Left forelimb (tissue), 1 donor: ENCODE results near the gene TRABD.

ENCODE experiments used
- DNase-seq: peaks from one replicate; pipeline ENCODE4 v3.0.0-alpha.2; 2018; ENCODE audit warnings: low spot score

The TRABD gene

DNA sequence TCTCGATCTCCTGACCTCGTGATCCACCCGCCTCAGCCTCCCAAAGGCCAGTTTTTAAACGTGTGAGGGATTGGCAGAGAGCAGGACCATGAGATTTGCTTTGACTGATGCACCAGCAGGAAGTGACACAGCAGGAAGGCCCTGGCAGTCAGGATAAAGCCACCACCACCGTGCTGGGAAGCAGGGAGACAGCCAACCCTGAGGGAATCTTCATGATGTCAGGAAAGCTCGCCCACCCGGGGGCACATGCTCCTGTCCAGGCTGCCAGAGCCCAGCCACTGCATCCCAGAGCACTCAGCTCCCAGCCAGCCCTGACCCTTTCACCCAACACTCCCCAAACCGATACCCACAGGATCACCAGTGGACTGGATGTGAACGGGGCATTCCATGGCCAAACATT is 53.0 kb downstream of the TRABD start:
- no peak for DNase-seq

DNA sequence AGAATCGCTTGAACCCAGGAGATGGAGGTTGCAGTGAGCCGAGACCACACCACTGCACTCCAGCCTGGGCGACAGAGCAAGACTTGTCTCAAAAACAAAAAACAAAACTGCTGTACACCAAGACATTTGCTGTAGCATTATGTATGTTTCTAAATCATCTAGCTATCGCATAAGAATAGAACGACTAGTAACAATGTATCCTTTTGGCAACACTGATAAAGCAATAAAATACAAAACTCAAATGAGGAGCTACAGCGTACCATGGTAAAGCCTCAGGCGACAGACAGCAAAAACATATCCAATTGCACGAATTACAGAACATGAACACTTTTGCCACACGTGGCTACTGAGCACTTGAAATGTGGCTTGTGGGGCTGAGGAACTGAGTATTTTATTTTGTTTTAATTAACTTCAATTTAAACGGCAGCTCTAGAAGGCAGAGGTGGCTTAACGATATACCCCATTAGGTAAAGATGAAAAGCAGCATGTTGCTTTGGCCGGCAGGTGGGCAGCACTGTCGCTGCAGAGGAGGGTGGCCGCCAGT is 56.8 kb downstream of the TRABD start:
- DNase-seq = no peak

DNA sequence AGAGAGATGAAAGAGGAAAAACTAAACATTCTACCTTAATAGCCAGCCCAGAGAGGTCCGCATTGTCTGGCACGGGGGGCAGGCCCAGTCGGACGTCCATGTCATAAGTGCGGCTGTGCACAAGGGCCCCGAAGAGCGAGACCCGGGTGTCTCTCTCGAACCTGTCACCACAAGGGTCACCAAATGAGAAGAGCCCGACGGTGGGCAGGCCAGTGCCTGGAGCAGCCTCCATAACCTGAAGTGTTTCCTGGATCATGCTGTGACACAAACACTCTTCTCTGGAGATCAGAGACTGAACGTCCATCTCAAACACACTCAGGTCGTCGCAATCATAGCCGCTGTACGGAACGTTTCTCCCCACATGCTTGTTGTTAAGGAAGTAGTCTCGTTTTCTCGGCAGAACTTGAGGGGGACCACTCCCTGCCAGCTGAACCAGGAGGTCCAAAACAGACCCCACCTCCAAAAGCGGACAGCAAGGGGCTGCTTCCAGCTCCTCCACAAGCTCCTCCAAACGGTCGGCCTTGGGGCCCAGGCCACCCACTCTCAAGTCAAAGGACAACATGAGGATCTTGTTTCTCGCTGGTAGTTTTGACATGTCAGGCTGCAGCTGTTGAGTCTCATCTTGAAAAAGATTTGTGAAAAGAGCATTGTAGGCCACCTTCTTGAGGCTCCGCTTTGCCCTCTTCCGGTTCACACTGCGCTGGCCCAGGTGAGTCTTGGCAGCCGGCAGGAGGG is 58.1 kb downstream of the TRABD start:
- no peak for DNase-seq

DNA sequence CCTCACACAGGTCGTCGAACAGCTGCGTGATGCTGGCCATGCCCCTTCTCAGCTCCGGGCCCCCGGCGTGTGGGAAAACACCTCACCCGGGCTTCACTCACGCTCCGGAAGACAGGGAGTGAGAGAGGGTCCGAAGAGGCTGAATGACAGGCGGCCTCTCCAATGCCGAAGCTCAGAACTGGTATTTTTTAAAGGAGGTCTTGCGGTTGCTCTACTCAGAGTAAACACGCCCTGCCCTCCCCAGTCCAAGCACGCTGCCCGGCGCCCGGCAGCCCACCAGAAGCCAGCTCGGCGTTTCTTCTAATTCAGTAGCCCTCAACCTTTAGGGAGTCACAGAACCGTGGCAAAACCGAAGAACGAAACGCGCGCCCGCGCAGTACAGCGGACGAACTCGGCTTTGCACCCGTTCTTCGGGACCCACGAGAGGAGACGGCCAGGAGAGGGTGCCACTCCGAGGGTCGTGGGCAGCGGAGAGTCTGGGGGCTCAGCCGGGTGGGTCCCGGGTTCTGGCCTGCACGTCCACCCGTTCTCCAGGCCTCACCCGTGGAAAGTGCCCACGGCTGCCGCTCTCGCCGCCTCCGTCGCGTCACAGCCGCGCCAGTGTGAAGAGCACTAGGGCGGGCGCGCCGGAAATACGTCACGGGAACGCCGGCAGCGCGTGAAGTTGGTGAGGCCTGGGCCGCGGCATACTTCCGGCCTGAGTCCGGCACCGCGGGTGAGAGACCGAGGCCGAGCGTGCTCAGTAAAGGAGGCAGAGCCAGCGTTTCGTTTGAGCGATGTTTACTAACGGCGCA is 58.9 kb downstream of the TRABD start, which contains the start of gene TUBGCP6:
TUBGCP6 (minus strand) TSS at position 604 of the 794 bp plus-strand sequence; CDS start at position 40, 564 bp downstream.
- DNase-seq = peak; percentile 97

DNA sequence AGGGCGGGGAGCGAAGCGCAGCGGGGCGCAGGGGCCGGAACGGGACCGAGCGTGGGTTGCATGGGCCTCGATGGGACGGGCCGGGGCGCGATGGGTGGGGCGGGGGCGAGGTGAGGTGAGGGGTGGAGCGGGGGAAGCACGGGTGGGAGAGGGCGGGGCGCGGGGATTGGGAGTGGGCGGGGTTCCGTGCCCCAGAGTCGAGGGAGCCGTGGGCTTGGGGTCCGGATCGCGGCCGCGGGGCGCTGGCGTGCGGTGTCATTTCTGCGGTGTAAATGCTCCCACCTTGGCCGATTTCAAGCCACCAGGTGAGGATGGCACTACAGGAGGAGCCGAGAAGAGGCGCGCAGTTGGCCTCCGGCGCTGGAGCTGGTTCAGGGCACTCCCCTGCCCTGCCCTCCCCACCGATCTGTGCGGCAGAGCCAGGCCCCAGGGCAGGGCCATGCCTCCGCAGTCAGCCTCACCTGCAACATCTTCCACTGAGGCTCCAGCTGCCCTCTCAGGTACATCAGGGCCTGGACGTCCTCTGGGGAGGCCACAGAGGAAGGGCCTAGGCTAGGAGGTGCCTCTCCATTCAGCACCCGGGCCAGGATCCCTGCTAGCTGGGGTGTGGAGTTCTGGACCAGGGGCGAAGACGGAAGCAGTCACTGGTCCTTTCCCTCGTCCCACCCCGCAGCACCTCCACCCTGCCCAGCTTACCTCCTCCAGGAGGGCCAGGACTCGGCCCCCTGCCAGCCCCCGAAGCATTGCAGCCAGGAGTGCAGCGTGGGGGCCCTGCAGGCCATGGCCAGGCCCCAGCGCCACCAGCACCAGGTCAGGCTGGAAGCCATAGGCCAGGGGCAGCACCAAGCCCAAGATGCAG is 59.7 kb downstream of the TRABD start:
- DNase-seq = no peak

DNA sequence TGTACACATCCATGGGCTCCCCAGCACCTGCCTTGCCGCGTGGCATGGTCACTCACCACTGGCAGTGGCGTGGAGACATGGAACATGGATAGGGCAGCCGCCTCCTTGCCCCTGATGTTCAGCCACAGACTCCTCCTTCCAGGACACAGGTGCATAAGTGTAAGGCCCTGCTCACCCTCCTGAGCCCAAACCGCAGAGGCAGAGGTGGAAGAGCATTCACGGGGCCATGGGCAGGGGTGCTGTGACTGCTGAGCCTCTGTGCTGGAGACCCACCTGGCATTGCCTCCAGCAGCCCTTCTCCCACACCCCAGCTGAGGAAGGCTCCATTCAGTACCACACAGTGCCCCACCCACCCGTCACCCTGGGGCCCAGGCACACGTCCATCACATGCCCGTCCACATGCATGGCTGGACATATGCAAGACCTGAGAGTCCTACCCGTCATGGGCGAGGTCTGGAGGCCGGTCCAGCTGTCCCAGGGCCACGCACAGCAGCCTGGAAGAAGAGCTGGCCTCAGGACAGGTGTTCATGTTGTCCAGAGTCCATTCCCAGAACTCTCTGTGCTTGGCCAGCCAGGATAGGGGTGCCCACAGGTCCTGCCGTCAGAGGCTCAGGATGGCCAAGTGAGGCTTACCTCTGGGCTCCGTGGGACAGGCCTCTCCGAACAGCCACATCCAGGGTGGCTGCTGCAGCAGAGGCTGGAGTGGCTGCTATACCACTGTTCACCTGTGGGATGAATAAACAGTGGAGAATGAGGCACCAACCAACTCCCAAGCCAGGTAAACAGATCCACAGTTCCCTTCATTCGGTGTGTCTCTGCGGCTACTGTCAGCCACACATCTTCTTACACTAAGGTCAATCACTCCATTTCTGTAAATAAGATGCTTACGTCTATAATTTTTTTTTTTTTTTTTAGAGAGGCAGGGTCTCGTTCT is 60.8 kb downstream of the TRABD start:
- no peak for DNase-seq

DNA sequence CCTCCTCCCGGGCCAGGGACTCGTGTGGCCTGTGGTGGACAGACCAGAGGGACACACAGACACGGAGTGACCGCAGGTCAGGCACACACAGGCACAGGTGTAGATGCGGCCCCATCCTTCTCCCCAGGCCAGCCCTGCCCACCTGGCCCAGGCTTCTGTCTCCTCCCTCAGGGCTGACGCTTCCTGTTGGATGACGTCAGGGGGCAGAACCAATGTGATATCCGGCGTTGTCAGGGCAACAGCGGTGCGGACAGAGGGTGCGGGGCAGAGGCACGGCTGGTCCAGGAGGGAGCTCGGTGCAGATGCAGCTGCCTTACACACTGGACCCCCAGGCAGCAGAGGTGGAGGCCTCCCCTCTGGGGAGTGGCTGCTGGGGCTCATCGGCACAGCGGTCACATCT is 62.0 kb downstream of the TRABD start:
- no peak for DNase-seq

DNA sequence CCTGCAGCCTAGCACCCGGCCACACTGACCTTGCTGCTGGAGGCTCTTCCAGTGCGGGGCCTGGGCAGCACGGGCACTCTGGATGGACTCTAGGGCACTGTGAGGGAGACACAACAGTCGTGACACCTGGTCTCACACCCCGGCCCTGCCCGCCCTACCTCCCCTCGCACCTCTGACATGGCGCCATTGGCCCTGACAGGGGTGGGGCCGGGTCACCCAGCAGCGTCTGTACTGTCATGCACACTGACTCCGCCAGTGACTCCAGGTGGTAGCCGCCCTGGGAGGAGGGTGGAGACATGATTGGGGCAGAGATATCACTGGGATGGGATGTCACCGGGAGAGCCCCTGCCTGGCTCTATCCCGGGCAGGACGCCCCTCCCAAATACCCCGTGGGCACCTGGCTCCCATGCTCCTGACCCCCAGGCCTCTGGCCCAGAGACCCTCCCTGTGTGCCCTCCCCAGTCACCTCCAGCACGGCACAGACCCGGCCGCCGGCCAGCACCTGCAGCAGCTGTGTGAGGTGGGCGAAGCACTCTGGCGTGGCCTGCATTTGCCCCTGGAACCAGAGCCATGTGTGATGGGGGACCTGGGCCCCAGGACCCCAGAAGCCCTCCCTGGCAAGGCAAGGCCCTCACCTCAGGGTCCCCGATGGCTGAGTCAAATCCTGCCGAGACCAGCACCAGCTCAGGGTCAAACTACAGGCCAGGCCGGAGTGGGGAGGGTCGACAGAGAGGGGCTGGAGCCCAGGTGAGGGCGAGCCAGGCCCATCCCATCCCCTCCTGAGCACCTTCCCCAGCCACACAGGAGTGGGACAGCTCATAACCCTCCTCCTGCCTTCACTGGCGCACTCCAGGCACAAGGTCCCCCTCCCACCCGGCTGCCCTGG is 62.7 kb downstream of the TRABD start:
- no peak for DNase-seq
